Body of pancreas (tissue), 4 donors: ENCODE data around the gene ABHD12B.

Experiments
- POLR2A ChIP-seq, 3 donors: fragments of 450-650 bp; IDR thresholded peaks; one replicate each; pipeline ENCODE4 v1.6.1; 2016; ENCODE audit warnings: antibody characterized with exemption in 3 of 3, mild to moderate bottlenecking in 2 of 3
- TF ChIP-seq, protein P1 (sequence below), 7 experiments: fragments of 450-650 bp in 4 of 7; fragments of 200-600 bp in 3 of 7; sonication (generic) in 3 of 7; IDR thresholded peaks; one replicate each; pipeline ENCODE4 v1.5.1; 2016 to 2019; ENCODE audit warnings: antibody characterized with exemption in 7 of 7

DNA sequence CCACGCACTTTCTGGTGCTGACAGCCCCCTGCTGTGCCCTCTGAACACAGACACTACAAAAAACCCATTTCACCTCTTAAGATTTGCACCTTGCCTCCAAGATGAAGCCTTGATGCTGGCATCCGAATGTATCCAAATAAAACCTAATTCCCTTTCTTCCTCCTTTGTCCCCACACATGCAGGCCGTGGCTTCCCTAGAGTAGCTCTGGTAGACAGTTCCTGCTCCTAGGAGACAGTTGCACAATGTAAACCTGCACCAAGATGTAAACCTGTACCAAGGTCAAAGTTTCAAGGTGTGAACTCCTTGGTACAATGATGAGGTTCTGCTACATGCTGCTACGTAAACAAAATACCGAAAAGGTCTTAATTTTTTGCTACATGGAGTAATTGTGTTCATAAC is 625 bp upstream of the ABHD12B start:
- no peak for TF ChIP-seq POLR2A (IDR thresholded peaks at IDR 0.05)
- TF ChIP-seq, protein P1, sequence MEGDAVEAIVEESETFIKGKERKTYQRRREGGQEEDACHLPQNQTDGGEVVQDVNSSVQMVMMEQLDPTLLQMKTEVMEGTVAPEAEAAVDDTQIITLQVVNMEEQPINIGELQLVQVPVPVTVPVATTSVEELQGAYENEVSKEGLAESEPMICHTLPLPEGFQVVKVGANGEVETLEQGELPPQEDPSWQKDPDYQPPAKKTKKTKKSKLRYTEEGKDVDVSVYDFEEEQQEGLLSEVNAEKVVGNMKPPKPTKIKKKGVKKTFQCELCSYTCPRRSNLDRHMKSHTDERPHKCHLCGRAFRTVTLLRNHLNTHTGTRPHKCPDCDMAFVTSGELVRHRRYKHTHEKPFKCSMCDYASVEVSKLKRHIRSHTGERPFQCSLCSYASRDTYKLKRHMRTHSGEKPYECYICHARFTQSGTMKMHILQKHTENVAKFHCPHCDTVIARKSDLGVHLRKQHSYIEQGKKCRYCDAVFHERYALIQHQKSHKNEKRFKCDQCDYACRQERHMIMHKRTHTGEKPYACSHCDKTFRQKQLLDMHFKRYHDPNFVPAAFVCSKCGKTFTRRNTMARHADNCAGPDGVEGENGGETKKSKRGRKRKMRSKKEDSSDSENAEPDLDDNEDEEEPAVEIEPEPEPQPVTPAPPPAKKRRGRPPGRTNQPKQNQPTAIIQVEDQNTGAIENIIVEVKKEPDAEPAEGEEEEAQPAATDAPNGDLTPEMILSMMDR (IDR thresholded peaks at IDR 0.05), result no peak
